Glomerular visceral epithelial cell (primary cell): ENCODE measurements around the gene GADD45GIP1.
"Not testable (repeated sequence)": the region's sequence is repeated elsewhere in the genome, so short reads cannot be mapped to it uniquely, and the experiment has no call there.

Source experiments
- DNase-seq: peaks from one replicate; pipeline ENCODE4 v3.0.0-alpha.2; 2016; ENCODE audit errors: extremely low spot score

GADD45GIP1 gene

DNA sequence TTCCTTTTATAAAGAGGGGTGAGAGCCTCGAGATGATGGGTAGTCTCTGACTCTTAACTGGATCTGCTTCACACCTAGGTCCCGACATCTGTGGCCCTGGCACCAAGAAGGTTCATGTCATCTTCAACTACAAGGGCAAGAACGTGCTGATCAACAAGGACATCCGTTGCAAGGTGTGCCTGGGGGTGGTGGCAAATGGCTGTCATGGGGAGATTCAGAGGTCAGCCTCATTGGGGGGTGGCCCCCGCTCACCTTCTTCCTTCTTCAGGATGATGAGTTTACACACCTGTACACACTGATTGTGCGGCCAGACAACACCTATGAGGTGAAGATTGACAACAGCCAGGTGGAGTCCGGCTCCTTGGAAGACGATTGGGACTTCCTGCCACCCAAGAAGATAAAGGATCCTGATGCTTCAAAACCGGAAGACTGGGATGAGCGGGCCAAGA, 17.0 kb downstream of the GADD45GIP1 start:
- no peak for DNase-seq

DNA sequence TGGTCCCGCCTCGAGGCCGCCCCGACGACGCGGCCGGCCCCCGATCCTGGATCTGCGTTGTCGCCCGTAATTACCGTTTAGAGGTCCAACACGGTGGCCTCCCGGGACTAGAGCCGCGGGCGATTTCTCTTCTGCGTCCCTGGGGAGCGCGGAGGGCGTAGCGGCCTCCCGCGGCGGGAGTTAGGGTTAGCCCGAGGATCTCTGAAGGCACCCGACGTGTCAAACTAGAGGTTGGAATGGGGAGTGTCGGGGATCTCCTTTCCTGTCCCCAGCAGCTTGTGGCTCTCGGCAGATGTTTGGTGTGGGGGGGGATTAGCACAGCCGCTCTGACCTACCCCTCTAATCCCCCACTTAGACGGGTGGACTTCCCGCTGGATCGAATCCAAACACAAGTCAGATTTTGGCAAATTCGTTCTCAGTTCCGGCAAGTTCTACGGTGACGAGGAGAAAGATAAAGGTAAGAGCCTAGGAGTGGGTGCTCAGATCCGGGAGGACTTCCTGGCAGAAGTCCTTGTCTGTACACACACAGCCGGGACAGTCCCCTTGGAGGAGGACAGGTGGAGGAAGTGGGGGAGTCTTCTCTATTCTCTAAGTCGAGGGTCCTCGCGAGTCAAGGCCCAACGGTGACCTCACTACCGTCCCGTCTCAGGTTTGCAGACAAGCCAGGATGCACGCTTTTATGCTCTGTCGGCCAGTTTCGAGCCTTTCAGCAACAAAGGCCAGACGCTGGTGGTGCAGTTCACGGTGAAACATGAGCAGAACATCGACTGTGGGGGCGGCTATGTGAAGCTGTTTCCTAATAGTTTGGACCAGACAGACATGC, 18.0 kb downstream of the GADD45GIP1 start:
- DNase-seq = peak; percentile 40

DNA sequence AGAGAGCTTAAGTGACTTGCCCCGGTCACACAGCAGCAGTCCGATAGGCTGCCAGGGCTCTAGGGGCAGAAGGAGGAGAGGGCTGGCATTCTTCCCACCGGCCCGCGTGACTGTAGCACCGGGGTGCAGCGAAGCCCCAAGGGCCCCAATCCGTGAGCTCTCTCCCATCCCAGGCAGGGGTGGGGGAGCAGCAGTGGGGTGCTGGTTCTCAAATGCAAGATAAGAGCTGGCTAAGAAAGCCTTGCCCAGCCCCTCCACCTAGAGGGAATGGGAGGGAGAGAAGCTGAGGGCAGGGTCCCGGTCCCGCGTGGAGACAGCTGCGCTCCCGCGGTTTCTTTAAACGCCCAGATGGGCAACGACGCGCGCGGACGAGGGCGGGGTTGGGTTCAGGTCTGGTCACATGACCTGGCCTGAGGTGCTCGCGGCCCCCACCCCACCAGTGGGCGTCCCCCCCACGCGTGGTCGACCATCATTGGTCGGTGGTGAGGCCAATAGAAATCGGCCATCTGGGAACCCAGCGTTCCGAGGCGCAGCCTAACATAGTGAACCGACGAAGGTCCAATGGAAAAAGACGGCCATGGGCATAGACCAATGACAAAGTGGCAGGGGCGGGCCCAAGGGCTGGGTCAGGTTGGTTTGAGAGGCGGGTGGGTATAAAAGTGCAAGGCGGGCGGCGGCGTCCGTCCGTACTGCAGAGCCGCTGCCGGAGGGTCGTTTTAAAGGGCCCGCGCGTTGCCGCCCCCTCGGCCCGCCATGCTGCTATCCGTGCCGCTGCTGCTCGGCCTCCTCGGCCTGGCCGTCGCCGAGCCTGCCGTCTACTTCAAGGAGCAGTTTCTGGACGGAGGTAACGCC, 18.9 kb downstream of the GADD45GIP1 start, which contains the start of gene CALR:
Gene CALR, plus strand, starts transcription at position 683 of the 852 bp plus-strand sequence. Its CDS starts 71 bp downstream, at position 754.
- peak; percentile 100 for DNase-seq

DNA sequence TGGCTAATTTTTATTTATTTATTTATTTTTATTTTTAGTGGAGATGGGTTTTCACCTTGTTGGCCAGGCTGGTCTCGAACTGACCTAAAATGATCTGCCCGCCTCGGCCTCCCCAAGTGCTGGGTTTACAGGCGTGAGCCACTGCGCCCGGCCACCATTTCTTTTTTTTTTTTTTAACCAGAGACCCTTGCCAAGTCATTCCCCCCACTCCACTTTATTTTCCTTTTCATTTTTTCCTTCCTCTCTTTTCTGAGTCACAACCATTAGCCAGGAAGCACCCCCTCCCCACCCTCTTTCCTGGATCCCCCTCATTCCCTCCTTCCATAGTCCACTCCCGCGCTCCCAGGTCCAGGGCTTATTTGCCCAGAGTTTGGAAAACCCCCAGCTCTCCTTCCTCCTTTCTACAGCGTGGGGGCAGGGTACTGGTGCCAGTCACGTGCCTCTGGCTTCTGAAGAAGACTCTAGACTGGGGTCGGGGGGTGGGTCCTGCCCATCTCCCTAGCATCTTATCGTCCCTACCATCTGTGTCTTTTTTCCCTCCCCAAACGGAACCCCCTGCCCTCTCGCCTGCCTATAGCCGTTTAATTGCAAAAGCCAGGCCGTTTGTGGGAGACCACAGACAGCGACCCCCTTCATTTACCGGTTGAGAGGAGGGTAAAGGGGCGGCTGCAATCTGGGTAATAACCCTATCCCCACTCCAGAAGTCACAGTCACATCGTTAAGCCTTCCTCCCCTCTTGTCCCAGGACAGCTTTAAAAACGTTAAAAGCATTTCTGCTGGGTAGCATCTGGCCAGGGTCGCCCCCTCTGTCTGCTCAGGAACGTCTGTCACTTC, 19.7 kb downstream of the GADD45GIP1 start:
- DNase-seq = no peak

DNA sequence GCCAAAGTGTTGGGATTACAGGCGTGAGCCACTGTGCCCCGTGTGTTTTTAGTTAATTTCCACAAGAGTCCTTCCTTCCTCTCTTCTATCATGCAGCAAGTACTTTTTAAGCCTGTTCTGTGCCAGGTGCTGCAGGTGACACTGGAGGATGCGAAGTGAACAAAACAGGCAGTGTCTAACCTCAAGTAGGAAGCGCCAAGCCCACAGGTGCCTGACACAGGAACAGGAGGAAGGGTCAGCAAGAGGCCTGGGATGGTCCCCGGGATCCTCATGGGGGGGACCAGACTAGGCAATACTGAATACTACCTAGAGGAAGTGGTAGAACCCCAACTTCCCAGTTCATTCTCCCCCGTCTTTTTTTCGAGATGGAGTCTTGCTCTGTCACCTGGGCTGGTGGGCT, 20.4 kb downstream of the GADD45GIP1 start:
- DNase-seq = no peak

DNA sequence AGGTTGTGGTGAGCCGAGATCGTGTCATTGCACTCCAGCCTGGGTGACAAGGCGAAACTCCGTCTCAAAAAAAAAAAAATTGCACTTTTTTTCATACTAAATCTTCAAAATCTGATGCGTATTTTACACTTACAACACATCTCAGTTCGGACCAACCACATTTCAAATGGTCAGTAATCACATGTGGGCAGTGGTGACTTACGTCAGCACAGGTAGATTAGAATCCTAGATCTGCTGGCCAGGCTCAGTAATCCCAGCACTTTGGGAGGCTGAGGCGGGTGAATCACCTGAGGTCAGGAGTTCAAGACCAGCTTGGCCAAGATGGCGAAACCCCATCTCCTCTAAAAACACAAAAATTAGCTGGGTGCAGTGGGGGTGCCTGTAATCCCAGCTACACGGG, 22.0 kb downstream of the GADD45GIP1 start:
- DNase-seq = no peak

DNA sequence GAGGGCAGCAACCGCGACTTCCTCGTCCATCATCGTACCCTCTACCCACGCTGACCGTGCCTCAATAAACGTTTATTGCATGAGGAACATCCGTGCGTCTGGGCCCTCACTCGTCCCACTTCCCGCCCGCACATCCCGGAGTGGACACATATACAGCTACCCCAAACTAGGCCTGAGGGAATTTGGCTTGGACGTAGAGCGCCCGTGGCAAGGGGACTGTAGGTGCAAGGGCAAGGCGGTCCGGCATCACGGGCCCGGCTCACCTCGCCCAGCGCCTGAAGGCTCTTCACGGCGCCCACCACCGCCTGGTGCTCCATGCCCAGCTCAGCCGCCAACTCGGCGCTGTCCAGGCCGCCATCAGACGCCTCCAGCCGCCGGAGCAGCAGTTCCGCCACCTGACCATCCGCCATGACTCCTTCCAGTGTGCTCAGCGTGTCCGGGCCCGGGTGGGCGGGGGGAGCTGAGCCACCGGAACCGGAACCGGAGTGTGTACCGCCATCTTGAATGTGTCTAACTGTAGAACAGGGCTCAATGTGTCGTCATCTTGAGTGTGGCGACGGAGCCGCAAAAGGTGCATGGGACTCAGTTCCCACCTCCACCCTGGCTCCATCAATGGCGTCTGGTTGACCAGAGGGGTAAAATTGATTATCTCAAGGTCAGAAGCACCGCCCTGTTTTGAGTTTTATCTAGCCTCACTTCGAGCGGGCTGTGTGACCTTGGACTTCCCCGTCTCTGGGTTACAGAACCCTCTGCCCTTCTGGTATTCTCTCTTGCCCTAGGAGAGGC, 23.5 kb downstream of the GADD45GIP1 start, which contains the start of gene FARSA:
Gene FARSA, minus strand, starts transcription at position 425 of the 786 bp plus-strand sequence. Its CDS starts 15 bp downstream, at position 410.
- DNase-seq = peak; percentile 91

DNA sequence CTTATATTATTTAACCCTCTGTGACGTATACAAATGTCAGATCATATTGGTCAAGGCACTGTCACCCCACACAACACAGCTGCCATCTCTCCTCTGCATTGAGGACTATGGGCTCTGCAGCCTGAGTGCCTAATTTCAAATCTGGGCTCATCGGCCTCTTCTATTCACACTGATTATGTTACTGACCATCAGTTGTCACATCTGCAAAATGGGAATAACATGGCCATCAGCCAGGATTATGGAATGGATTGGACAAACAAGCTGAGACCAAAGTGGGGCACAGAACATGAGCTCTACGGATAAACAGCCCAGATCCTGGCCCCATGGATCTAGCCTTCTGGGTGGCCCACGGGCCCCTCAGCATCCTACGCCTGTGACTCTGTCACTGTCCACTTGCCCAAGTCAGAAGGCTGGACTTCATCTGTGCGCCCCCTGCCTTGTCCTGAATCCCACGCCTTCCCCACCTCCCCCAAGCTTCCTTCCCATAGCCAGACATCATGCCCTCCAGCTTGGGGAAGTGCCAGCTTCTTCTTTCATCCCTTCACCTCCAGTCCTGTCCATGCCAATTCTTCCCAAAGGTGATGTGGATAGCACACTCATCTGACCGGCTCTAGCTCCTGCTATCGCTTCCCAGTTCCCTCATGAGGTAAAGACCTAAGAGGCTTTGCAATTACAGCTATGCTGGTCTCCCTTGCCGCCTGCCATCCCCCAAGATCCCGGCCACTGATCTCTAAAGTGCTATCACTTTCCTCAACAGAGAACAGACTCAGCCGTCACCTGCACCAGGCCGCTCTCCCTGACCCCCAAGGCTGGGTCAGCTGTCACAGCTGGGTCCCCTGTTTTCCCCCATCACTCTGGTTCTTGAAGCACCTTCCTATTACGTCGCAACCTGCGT, 24.4 kb downstream of the GADD45GIP1 start:
- DNase-seq = no peak

DNA sequence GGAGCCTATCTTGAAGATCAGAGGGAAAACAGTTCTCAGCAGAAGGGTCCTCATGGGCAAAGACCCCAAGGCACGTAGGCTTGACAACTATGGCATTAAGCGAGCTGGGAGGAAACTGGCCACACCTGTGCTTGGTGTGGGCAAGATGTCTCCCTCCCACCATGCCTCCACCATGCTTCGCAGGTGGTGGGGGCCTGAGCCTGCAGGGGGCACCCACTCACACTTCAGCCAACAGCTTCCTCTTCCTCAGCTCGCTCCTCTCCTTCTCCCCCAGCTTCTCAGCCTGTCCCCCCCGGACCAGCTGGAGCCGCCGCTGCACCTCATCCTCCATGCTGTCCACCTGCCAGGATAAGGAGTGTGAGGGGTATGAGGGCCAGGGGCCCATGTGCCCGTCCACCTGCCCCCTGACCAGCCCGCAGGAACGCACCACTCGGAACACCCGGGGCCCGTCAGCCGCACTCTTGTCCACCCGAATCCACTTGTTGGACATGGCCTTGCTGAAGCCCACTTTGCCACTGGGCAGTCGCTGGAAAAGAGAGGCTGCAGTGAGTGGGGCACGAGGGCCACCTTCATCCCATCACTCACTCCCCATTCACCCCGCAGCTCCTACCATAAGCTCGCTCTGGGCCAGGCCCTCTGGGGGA, 26.9 kb downstream of the GADD45GIP1 start:
- DNase-seq = no peak

DNA sequence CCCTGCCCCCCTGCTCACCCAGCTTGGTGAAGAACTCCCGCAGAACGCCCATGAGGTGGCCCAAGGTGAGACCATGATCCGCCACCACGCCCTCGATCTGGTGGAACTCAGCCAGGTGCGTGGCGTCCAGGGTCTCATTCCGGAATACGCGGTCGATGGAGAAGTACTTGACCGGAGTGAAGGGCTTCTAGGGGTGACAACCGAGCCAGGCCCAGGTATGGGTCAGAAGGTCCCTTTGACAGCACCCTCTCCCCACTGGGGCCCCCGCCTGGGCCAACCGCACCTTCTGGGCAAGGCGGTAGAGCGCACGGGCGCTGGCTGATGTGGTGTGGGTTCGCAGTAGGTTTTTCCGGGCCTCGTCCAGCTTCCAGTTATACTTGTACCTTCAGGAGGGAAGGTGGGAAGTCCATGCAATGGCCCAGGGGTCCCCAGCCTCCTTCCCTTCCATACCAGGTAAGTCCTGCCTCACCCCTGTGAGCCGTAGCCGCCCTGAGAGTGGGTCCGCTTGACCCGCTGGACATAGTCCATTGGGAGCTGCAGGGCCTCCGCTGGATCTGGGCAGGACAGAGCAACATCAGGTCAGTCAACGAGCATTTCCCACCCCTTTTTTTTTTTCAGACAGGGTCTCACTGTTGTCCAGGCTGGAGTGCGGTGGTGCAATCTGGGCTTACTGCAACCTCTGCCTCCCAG, 32.3 kb downstream of the GADD45GIP1 start:
- DNase-seq = no peak

DNA sequence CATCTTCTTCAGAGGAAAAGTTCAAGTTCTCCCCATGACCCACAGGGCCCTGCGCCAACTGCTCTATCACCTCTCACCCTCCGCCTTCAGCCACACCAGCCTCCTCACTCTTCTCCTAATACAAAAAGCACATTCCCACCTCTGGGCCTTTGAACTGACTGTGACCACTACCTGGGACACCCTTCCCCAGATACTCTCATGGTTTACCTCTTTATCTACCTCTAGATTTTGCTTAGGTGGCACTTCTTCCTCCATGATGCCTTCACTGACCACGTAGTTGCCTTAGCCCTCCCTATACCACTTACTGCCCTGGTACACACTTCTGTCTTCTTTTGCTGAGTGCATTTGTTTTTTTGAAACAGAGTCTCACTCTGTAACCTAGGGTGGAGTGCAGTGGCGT, 34.1 kb downstream of the GADD45GIP1 start:
- DNase-seq = no peak

DNA sequence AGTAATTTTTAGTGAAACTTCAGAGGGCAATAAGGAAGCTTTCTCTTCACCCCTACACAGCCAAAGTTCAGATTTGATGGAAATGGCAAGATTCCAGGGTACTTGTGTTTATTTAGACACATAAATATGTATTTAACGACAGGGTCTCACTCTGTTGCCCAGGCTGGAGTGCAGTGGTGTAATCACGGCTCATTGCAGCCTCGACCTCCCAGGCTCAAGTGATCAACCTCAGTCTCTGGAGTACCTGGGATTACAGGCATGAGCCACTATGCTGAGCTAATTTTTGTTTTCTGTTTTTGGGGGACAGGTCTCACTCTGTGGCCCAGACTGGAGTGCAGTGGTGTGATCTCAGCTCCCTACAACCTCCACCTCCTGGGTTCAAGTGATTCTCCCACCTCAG, 36.0 kb downstream of the GADD45GIP1 start:
- no peak for DNase-seq

DNA sequence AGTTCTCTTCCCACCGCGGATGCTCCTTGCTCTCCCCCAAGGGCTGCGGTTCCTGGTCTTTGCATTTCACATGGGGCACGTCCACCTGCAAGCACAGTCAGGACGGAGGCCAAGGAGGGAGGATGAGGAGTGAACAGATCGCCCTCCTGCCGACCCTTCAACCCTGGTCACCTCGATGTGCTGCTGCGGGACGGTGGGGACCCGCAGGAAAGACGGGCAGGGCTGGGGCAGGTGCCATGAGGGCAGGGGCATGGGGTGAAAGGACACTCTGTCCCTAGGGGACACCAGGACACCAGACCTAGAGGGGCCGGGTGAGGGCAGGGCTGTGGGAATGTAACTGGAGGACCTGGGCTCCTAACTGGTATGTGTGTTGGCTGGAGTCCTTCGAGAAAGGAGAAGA, 38.8 kb downstream of the GADD45GIP1 start:
- no peak for DNase-seq

DNA sequence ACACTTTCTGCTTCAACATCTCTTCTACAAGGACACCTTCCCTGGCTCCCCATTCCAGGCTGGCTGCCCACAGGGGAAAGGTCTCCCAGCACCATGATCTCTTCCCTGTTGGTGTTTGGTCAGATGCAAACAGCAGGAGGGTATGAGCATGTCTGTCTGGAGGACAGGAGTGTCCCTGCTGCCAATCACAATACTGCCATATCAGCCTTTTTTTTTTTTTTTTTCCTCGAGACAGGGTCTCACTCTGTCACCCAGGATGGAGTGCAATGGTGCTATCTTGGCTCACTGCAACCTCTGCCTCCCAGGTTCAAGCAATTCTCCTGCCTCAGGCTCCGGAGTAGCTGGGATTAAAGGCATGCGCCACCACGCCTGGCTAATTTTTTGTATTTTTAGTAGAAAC, 41.2 kb downstream of the GADD45GIP1 start:
- DNase-seq = not testable (repeated sequence)

DNA sequence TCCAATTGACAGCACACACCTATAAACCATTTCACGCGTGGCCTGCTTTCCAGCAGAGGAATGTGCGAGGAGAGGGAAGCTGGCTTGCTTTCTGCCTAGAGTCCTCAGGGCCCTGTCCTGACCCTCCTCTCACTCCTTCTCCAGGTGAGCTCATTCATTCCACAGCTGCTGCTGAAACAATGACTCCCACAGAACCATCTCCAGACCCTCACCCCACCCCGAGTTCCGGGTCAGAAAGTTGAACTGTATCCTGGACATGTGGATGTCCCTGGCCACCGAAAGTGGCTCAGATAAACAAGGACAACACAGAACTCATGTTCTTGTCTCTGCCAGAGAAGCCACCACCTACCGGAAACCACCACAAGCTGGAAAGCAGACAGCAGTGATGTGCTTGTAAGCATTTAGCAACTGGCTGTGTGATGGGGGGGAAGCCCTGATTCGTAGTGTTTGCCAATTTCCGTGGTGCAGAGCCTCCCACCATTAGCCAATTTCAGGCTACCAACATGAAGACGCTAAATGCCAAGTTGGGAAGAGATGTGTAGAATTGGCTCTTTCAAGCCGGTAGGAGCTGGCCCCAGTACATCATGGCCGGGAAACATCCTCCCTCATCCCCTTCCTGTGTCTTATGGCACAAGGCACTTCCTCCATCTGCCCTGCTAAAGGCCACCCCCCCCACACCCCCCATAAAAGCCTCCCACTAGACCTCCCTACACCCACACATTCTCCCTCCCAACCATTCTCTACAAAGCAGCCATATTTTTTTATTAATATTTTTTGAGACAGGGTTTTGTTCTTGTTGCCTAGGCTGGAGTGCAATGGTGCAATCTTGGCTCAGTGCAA, 43.0 kb downstream of the GADD45GIP1 start:
- DNase-seq = no peak

DNA sequence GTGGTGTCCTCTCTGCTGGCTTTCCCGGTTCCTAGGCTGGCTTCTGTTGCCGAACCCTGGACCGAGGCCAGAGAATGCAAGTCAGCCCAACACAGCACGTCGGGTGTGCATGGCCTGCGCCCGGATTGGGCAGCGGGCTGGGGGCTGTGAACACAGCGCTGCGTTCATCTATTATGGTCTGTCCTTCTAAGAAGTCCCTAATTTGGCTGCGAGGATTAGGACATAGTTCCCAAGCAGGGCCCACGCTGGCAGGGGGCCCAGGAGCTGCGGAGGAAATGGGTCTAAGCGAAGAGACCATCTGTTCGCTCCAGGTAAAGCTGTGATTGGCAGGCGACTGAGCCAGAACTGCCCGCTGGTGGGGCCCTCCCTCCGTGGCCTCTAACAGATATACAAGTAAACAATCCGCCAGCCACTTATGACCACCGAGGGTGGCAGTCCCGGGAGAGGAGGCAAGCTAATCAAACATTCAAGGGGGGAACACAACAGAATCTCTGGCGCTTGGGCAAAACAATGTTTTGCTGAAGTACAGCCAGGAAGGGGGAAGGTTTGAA, 43.9 kb downstream of the GADD45GIP1 start:
- DNase-seq = no peak

DNA sequence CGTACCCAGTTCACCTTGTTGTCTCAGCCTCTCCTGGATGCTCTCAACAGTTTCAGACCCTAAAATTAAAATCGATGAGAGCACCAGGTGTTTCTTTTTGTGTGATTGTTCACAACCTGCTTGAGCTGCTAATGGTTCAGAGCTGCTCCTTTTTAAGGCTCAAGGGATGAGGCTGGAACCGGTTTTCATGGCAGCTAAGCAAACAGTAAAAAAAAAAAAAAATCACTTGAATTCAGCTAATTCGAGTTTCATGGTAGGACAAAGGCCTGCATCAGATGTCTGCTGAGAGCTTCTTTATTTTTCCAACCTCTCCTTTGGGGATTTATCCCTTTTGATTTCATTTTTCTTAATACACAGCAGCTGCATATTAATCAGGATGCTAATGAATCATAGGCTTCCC, 44.5 kb downstream of the GADD45GIP1 start:
- DNase-seq = no peak
